WTC11 (cell line): ENCODE measurements around the gene HYI. TPM values are rescaled to one million over a fixed set of nuclear protein-coding genes. Genes with fewer than 3 reads are reported as not detected.

Experiments
- ATAC-seq: fragments of 200-7000 bp; cut with Tn5 transposase; 2 replicates; pipeline ENCODE4 v1.10.0; 2021; ENCODE audit warnings: mild to moderate bottlenecking, moderate library complexity
- CTCF ChIA-PET: fragments of 300-600 bp; sonication (Branson Sonifier 250); formaldehyde crosslinking; loops from one replicate; lab custom pipeline; 2021; ENCODE audit warnings: antibody characterized with exemption; lab: Charles Lee
- POLR2A ChIA-PET: fragments of 350-600 bp; sonication (Branson Sonifier 250); formaldehyde crosslinking; loops from one replicate; lab custom pipeline; 2021; ENCODE audit warnings: antibody characterized with exemption; lab: Charles Lee
- DNase-seq: peaks from one replicate; pipeline ENCODE4 v3.0.0; 2021; ENCODE audit warnings: low spot score
- H3K27ac Mint-ChIP-seq: 2 replicates; pipeline ENCODE4 v1.8.0; 2021; ENCODE audit warnings: mixed read lengths
- H3K27me3 Mint-ChIP-seq: 2 replicates; pipeline ENCODE4 v1.8.0; 2021; ENCODE audit warnings: low read depth, mild to moderate bottlenecking, moderate library complexity, mixed read lengths
- H3K36me3 Mint-ChIP-seq: 2 replicates; pipeline ENCODE4 v1.8.0; 2021; ENCODE audit warnings: mixed read lengths
- H3K4me1 Mint-ChIP-seq: 2 replicates; pipeline ENCODE4 v1.8.0; 2022; ENCODE audit warnings: mixed read lengths
- H3K4me3 Mint-ChIP-seq: 2 replicates; pipeline ENCODE4 v1.8.0; 2021; ENCODE audit warnings: mild to moderate bottlenecking, moderate library complexity, mixed read lengths
- H3K9me3 Mint-ChIP-seq: 2 replicates; pipeline ENCODE4 v1.8.0; 2021; ENCODE audit warnings: mixed read lengths
- AFF4 ChIP-seq: sonication (generic); formaldehyde crosslinking; IDR thresholded peaks from 2 replicates; pipeline ENCODE4 v1.8.1; 2023; ENCODE audit warnings: mild to moderate bottlenecking, missing genetic modification reagents, borderline replicate concordance
- ATF2 ChIP-seq: sonication (generic); formaldehyde crosslinking; IDR thresholded peaks from 2 replicates; pipeline ENCODE4 v1.8.1; 2022; ENCODE audit warnings: low read depth, missing genetic modification reagents, borderline replicate concordance
- ERG ChIP-seq: fragments of 250-450 bp; sonication (Bioruptor Pico); IDR thresholded peaks from 2 replicates; pipeline ENCODE4 v1.8.0; 2021; ENCODE audit warnings: mild to moderate bottlenecking
- FOXP4 ChIP-seq: sonication (generic); formaldehyde crosslinking; IDR thresholded peaks from 2 replicates; pipeline ENCODE4 v1.8.0; 2022; ENCODE audit warnings: mild to moderate bottlenecking, missing genetic modification reagents
- GABPB1 ChIP-seq: sonication (generic); formaldehyde crosslinking; IDR thresholded peaks from 2 replicates; pipeline ENCODE4 v1.8.1; 2023; ENCODE audit warnings: mild to moderate bottlenecking, missing genetic modification reagents
- GRHL2 ChIP-seq: fragments of 250-450 bp; sonication (Bioruptor Pico); IDR thresholded peaks from 2 replicates; pipeline ENCODE4 v1.8.0; 2022; ENCODE audit warnings: mild to moderate bottlenecking, moderate library complexity; ENCODE audit not compliant: insufficient replicate concordance, severe bottlenecking
- JAZF1 ChIP-seq: fragments of 250-450 bp; sonication (Bioruptor Pico); IDR thresholded peaks from 2 replicates; pipeline ENCODE4 v1.9.0; 2021; ENCODE audit warnings: moderate library complexity, mild to moderate bottlenecking, inconsistent platforms
- JUN ChIP-seq: sonication (generic); formaldehyde crosslinking; IDR thresholded peaks from 2 replicates; pipeline ENCODE4 v1.8.0; 2023; ENCODE audit warnings: mild to moderate bottlenecking, missing genetic modification reagents
- PREB ChIP-seq: sonication (generic); formaldehyde crosslinking; IDR thresholded peaks from 2 replicates; pipeline ENCODE4 v1.8.1; 2022; ENCODE audit warnings: mild to moderate bottlenecking, missing genetic modification reagents, moderate library complexity, borderline replicate concordance
- TCF7 ChIP-seq: sonication (generic); formaldehyde crosslinking; IDR thresholded peaks from 2 replicates; pipeline ENCODE4 v1.8.0; 2022; ENCODE audit warnings: mild to moderate bottlenecking, low read depth, missing genetic modification reagents, moderate library complexity
- TP53 ChIP-seq: sonication (generic); formaldehyde crosslinking; IDR thresholded peaks from 2 replicates; pipeline ENCODE4 v1.8.1; 2023; ENCODE audit warnings: mild to moderate bottlenecking, missing genetic modification reagents
- ZBTB43 ChIP-seq: sonication (generic); formaldehyde crosslinking; IDR thresholded peaks from 2 replicates; pipeline ENCODE4 v1.8.1; 2023; ENCODE audit warnings: mild to moderate bottlenecking, missing genetic modification reagents
- ZMAT4 ChIP-seq: fragments of 250-450 bp; sonication (Bioruptor Pico); IDR thresholded peaks from 2 replicates; pipeline ENCODE4 v1.9.0; 2021; ENCODE audit warnings: mild to moderate bottlenecking
- ZNF263 ChIP-seq: sonication (generic); formaldehyde crosslinking; IDR thresholded peaks from 2 replicates; pipeline ENCODE4 v1.8.1; 2022; ENCODE audit warnings: low read depth, mild to moderate bottlenecking, moderate library complexity, missing genetic modification reagents
- ZNF423 ChIP-seq: fragments of 250-450 bp; sonication (Bioruptor Pico); IDR thresholded peaks from 2 replicates; pipeline ENCODE4 v2.1.2; 2022; ENCODE audit warnings: mild to moderate bottlenecking, moderate library complexity
- total RNA-seq: library from RNA; stranded (reverse); gene quantifications from 3 replicates; pipeline ENCODE4 v1.2.3, GENCODE V29; 2021

HYI gene
- total RNA-seq, 1 experiment from 2014 or later, result 23.2 TPM

- no peak for TF ChIP-seq AFF4
- no peak for TF ChIP-seq ZBTB43
- TF ChIP-seq GRHL2, result no peak
- TF ChIP-seq ATF2 (CRISPR knock-in tag), result no peak
- TF ChIP-seq TP53 (CRISPR knock-in tag), result no peak
- TF ChIP-seq GABPB1 (CRISPR knock-in tag), result no peak
- TF ChIP-seq ZMAT4, result no peak
- TF ChIP-seq ERG (CRISPR knock-in tag), result no peak
- TF ChIP-seq JUN (CRISPR knock-in tag), result no peak
- TF ChIP-seq TCF7 (CRISPR knock-in tag), result no peak
- TF ChIP-seq ZNF423 (CRISPR knock-in tag), result no peak
- no peak for TF ChIP-seq ZNF263 (CRISPR knock-in tag)
- no peak for TF ChIP-seq FOXP4 (CRISPR knock-in tag)
Observed at GRCh38 chr1:43447891-43448708, 5.6 kb downstream of the HYI start (continued).

- ChIA-PET CTCF (no interaction called here), POLR2A (no interaction called here)
- peaks cover 49% of the 10 kb centered on the region for H3K36me3 Mint-ChIP-seq
- H3K27ac Mint-ChIP-seq, result no peak overlapping the region
- DNase-seq (no peak), ATAC-seq (no peak)
- no peak overlapping the region for H3K4me3 Mint-ChIP-seq
- no peaks in the 10 kb centered on the region for H3K27me3 Mint-ChIP-seq
- peaks cover 3% of the 10 kb centered on the region; the same call in 1 of the 2 replicates for H3K4me1 Mint-ChIP-seq
- no peak for TF ChIP-seq JUN (CRISPR knock-in tag)
- TF ChIP-seq PREB (CRISPR knock-in tag), result no peak
- TF ChIP-seq GRHL2, result no peak
- no peak for TF ChIP-seq JAZF1 (CRISPR knock-in tag)
- no peaks in the 10 kb centered on the region for H3K9me3 Mint-ChIP-seq
Observed at GRCh38 chr1:43446881-43447835, 6.6 kb downstream of the HYI start.
